ENCODE measurements around the gene KIRREL3.
A peak's percentile ranks its signal among the peaks of the same experiment; 100 is the strongest.

The KIRREL3 gene

DNA sequence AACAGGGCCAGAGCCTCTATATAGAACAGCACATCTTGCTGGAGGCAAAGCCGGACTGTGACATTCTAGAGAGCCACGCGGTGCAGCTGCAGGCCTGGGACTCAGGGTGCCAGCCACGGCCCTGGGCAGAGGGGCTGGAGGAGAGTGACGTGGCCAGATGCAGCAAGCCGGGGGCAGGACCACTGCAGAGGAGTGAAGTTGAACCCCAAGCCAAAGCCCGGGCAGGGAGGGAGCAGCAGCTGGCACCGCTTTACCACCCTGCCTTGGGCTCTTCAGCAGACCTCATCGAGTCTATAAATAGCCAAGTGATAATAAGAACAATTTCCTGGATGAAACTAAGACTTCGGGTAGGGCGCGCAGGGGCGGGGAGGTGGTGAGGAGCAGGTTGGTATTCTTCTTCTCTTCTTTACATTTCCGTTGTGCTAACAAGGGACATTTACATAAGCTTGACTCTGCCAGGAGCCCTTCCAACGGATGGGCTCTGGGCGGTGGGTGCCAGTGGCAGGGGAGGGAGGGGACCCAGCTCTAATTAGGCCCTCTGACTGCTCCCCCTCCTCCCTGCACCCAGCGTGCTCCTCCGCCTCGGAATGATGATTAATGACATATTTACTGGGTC, 534.9 kb downstream of the KIRREL3 start:
- no peak for DNase-seq (ENCODE audit: low read depth)

DNA sequence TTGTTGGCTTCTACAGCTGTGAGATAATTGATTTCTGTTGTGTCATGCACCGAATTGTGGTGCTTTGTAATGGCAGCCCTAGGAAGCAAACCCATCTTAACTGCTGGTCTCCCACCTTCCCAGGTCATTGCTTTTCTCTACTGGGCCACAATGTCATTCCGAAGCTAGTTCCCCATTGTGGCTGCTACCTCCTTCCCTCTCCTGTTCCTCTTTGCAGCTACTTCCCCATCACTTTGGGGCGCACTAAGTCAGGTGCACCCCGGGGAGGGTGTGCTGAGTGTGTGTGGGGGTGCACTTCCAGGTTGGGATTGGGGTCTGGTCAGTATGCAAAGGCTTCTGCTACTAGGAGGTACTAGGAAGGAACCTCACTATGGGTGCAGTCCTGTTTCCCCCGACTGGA, 535.8 kb downstream of the KIRREL3 start:
- no peak for DNase-seq (ENCODE audit: low read depth)

DNA sequence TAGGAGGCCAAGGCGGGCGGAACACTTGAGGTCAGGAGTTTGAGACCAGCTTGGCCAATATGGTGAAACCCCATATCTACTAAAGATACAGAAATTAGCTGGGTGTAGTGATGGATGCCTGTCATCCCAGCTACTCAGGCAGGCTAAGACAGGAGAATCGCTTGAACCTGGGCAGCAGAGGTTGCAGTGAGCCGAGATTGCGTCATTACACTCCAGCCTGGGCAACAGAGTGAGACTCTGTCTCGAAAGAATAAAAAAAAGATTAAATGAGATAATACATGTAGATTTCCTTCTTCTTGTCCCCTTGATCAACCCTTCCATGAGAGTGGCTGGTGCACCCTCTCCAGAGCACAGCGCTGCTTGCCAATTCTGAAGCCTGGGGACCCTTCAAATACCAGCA, 538.1 kb downstream of the KIRREL3 start:
- no peak for DNase-seq (ENCODE audit: low read depth)

DNA sequence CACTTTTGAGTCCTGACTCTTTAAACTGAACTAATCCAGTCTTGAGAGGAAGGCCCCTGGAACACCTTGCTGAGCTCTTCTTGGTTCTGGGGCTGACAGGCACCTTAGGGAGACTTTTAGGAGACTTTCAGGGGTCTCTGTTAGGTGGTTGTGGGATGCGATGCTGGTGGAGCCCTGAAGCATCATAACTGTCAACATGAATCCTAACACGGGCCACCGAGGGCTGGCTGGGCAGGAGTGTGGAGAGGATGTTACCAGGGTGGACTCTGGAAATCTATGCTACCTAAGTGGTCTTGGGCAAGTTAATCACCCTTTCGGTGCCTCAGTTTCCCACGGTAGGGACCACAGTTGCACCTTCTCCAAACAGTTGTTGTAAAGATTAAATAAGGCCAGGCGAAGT, 538.6 kb downstream of the KIRREL3 start:
- no peak for DNase-seq (ENCODE audit: low read depth)

DNA sequence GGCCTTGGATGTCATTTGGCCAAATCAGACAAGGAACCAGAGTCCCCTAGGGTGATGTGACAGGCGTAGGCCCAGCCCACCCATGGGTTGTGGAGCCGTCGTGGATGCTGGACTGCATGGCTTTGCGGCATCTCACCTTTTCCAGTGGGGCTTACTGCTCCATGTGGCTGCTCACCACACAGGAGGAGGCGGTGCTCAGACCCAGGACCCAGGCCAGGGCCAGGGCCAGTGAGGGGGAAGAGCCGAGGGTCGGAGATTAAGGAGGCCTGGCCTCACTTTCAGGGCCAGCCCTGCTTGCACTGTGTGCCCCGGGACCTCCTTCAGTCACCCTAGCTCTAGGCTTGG, 539.5 kb downstream of the KIRREL3 start:
- no peak for DNase-seq (ENCODE audit: low read depth)

DNA sequence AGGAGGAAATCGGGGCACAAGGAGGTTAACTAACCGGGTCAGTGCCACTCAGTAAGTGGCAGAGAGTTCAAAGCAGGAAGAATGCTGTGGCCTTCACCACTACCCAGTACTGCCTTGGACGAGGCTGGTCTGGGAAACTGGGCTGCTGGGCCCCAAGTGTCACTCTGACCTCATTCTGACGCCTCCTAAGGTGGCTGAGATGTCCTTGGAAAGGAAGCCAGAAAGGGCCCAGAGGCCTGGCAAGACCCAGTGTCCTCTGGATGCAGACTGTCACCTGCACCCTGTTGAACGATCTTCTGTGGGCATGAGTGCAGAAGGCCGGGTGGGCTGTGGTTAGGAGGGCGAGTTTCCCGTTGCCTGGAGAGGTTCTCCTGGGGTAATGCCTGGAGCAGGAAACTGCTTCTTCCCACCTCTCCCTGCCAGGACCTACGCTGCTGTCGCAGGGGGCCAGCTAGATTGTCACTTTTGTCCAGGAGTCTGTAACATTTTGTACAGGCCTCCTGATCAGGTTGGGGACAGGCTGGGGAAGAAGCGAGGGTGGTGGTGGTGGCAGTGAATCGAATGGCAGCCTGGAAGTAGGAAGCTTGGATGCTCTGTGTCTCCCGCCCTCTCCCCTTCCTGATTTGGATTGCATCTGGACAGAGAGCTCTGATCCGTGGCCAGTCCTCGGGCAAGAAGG, 540.0 kb downstream of the KIRREL3 start:
- no peak for DNase-seq (ENCODE audit: low read depth)

DNA sequence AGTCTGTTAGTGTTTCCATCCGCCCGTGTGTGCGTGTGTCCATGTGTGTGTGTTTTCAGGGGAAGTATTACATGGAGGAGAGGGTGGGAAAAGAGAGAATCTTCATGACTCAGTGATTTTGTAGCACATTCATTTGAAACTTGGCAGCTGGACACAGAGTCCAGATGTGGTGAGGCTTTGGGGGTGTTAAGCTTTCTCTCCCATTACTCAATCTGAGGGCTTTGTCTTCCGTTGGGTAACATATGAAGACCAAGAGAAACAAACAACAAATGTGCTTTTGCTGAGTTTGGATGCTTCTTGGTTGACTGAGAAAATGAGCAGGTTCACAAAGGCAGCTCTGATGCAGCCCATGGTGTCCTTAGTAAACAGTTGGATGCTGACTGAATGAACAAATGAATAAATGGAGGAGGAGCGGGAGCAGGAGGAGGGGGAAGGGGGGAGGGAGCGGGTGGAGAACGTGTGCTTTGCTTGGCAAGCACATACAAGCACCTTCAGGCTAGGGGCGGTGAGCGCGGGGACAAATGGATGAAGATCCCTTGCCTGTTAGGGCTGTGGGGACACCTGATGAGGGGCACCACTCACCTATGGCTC, 540.8 kb downstream of the KIRREL3 start:
- DNase-seq (ENCODE audit: low read depth): no peak

DNA sequence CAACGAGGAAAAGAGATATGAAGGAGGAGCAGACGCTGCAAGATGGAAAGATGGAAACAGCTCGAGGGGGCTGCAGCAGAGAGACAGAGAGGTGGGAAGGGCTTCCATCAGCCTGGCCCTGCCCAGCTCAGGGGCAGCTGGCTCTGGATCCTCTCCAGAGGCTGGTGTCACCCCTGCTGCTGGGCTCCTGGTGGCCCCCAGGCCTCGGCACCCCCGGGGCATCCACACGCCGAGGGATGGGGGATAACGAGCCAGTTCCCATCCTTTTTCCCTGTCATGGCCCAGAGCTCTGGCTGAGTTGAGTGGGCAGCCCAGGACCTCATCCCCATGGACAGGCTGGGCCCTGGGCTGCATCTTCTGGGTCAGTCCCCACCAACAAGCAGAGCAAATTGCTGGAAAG, 542.8 kb downstream of the KIRREL3 start:
- no peak for DNase-seq (ENCODE audit: low read depth)

DNA sequence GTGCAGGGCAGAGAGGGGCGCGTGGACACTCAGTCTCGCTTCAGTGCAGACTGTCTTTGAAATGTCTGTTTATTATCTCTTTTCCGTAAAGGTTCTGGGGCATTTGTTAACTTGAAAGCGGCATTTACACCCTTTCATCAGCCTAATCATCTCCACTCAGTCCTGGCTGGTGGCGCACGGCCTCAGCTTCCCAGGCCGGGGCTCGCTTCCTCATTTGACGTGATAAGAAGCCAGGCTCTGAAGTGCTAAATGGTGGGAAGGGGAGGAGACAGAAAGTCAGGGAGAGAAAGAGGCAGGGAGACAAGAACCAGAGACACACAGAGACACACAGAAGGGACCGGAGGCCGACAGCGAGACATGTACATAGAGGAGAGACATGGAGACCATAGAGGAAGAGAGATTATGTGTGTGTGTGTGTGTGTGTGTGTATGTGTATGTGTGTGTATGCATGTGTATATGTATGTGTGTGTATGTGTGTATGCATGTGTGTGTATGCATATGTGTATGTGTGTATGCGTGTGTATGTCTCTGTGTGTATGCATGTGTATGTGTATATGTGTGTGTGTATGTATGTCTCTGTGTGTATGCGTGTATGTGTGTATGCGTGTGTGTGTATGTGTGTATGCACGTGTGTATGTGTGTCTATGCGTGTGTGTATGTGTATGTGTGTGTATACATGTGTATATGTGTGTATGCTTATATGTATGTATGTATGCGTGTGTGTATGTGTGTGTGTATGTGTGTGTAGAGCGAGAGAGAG, 543.6 kb downstream of the KIRREL3 start:
- DNase-seq (ENCODE audit: low read depth): no peak

DNA sequence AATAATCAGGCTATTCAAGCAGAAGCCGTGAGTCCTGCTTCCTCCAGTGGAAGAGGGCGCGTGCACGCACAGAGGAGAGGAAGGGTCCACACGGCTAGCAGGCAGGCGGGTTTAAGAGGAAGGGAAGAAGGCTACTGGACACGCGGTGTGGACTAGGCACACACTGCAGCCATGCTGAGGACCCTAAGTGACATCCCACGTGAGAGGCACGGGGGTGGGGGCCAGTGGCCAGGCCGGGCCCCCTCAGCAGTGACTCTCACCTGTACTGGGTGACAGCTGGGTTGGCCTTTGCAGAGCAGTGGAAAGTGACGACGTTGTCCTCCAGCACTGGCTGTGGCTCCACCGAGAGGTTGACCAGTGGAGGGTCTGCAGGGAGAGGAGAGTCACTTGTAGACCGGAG, 544.5 kb downstream of the KIRREL3 start:
- no peak for DNase-seq (ENCODE audit: low read depth)

DNA sequence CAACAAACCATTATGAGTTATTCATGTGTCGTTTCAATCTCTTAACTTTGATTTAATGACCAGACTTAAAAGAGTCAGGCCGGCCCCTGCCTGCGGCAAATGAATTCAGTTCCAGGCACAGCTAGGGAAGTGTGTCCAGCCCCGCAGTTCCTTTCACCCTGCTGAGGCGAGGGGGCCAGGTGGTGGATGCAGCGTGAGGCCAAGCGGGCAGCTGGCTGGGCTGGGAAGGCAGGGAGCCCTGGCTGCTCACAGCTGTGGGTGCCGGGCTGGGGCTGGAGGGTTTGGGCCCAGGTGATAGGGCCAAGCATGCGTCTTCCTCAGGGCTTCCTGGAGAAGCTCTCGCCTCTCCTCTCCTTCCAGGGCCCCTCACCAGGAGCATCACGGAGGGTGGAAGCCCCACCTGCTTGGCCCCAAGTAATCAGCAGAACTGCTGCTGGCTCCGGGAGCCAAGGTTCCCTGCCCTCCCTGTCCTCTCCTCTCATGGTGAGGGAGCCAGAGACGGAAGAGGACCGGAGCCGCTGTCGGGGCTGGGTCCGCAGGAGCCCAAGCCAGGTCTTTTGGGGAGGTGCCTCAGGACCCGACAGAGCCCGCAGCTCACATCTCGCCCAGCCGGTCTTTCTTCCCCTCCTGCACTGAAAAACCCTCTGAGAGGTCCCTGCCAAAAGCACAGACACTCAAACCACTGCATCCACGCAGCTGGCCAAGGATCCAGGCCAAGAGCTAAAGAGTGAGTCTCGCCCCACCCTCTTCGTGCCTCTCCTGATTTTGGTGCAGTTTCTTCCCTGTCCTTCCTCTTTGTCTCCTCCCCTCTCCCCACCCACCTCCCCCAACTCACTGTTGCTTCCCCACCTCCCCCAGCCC, 548.1 kb downstream of the KIRREL3 start:
- no peak for DNase-seq (ENCODE audit: low read depth)

DNA sequence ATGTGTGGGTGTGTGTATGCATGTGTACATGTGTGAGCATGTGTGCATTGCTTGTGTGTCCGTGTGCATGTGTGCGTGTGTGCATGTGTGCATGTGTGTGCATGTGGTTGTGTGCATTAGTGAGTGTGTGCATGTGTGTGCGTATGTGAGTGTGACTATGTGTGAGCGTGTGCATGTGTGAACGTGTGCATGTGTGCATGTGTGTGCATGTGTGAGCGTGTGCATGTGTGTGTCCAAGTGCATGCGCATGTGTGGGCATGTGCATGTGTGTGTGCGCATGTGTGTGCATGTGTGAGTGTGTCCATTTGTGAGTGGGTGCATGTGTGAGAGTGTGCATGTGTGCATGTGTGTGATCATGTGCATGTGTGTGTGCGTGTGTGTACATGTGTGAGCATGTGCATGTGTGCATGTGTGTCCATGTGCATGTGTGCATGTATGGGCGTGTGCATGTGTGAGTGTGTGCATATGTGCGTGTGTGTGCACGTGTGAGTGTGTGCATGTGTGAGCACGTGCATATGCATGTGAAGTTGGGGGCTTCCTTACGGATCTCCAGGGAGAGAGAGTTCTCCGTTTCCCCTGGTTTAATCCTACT, 549.3 kb downstream of the KIRREL3 start:
- DNase-seq (ENCODE audit: low read depth): no peak

DNA sequence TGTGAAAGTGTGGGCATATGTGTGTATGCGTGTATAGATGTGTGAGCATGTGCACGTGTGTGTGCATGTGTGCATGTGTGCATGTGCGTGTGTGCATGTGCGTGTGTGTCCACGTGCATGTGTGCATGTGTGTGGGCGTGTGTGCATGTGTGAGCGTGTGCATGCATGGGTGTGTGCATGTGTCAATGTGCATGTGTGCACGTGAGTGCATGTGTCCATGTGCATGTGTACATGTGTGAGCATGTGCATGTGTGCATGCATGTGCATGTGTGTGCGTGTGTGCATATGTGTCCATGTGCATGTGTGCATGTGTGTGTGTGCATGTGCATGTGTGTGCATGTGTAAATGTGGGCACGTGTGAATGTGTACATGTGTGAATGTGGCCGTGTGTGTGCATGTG, 549.8 kb downstream of the KIRREL3 start:
- DNase-seq (ENCODE audit: low read depth): no peak

DNA sequence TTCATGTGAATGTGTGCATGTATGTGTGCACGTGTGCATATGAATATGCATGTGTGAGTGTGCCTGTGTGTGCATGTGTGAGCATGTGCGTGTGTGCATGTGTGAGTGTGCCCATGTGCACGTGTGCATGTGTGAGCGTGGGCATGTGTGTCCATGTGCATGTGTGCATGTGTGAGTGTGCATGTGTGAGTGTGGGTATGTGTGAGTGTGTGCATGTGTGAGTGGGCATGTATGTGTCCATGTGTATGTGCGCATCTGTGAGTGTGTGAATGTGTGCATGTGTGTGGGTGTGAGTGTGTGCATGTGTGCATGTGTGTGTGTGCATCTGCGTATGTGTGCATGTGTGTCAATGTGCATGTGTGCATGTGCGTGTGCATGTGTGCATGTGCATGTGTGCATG, 550.4 kb downstream of the KIRREL3 start:
- DNase-seq (ENCODE audit: low read depth): no peak

DNA sequence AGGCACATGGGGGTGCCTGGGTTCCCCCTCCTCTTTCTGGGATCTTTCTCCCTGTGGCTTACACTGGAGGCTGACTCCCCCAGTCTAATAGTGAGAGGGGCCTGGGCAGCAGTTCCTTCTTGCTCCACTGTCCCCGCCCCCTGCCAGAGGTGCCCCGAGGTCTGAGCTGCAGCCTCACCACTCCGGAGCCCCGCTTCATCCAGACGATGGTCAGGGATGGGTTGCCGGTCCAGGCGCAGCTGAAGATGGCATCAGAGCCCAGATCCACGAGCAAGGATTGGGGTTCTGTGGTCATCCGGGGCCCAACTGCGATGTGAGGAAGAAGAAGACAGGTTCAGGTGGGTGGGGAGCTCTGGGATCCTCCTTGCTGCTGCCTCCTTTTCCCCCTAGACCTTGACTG, 554.0 kb downstream of the KIRREL3 start:
- DNase-seq (ENCODE audit: low read depth): no peak

DNA sequence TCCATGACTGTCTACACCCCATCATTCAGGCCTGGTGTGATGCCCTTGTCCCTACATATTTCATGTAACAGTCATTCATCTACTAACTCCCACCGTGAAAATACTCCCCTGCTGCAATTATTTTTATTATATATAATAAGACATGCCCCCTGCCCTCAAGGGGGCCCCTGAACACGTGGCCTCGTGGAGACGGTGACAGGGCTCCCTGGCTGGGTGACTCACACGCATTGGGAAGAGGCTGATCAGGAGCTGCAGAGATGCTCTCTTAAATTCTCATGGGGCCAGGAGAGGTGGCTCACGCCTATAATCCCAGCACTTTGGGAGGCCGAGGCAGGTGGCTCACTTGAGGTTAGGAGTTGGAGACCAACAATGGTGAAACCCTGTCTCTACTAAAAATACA, 556.5 kb downstream of the KIRREL3 start:
- DNase-seq (ENCODE audit: low read depth): no peak

DNA sequence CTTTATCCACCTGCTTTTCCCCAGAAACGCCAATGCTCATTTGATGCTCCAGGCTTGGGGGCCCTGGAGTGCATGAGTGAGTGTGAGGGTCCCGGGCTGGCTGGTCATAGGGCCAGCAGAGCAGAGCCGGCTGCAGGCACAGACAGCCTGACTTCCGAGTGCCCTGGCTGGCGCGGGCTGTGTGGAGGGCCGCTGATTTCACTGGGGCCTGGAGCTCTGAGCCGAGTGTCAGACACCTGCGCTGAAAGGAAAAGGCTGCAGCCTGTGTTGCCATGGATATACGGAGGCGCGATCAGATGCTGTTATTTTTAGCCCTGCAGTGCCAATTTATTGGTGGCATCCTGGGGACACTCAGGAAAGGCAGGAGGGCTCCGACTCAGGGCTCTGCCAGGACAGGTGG, 557.5 kb downstream of the KIRREL3 start:
- DNase-seq (ENCODE audit: low read depth): no peak

DNA sequence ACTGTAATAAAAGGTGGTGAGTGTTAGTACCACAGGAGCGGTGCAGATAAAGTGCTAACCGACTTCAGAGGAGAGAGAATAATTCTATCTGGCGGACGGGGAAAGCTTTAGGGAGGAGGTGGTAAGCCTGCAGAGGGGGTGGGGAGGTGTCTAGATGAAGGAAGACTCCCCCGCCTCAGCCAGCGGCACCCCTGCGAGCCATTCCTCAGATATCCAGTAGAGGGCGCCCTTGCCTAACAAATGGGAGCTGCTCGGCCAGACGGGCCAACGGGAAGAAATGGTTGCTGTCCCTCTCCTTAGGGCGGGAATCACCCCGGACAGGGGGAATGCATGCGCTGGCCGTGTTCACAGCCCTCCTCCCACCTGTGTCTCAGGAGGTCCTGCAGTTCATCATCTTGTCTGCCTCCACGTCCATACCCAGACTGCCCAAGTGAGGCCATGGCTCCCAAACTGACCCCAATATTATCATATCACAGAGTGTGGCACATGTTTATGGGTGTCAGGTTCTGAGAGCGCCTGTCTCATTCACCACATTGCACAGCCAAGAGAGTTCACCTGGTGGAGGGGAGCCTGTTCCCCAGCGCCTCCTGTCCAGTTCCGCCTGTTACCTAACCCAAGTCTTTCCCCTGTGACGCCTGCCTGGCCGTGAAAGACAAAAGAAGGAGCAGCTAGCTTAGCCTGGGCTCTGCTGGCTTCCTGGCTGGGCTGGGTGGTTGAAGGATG, 559.6 kb downstream of the KIRREL3 start:
- DNase-seq (ENCODE audit: low read depth): peak; percentile 51

DNA sequence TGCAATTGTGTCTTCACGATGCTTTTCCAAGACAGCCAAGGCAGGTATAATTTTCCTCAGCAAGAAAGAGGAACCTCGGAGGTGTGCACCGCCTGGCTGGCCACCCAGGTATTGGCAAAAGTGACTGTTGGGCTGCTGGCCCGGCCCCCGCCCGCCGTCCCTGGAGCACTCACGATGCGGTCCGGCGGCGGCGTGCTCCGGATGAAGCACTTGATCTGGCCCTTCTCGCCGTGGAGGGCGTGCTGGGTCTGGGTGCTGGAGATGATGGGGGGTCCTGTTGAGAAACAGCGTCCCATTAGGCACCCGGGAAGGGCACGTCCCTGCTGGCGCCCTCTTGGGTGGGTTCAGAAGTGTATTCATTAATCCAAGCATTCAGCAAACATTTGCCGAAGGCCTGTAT, 560.3 kb downstream of the KIRREL3 start:
- no peak for DNase-seq (ENCODE audit: low read depth)

DNA sequence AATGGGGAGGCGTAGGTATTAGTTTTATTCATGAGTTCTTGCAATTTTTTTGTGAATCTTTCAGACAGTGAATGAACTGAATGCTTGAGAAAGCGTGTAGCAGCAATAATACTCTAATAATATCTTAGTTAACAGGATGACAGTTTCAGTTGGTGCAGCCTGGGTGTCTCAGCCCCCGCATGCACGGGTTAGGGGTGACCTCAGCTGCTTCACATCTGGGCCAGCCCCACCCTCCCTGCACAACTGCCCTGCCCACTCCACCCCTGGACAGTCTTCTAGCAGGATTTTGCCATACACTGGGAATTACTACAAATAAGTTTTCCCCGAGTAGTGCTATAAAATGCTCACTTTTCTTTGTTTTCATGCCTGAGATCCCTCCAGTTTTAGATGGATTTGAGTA, 561.9 kb downstream of the KIRREL3 start:
- DNase-seq (ENCODE audit: low read depth): no peak

DNA sequence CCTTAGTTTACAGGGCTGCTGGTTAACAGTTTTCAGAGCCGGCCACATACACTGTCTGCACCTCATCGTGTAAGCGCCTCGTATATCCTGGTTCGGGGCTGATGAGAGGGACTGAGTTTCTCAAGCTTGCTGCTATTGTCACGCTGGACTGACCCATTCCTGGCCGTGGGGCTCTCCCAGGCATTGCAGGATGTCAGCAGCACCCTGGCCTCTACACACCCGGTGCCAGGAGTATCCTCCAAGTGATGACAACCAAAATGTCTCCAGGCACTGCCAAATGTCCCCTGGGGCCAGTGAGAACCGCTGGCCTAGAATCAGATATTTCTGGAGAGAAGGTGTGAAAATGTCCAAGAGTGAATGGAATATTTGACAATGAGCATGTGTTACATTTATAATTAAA, 562.3 kb downstream of the KIRREL3 start:
- no peak for DNase-seq (ENCODE audit: low read depth)

Measured in activated T-helper 1 cell treated with Interleukin-2 at 50 U/mL for 16 hours (primary cell).